Retina (tissue), 1 donor: Measurements from ENCODE around the gene FER.
"Not testable (repeated sequence)": the region's sequence is repeated elsewhere in the genome, so short reads cannot be mapped to it uniquely, and the experiment has no call there.

Source experiments
- DNase-seq: peaks from one replicate; pipeline ENCODE4 v3.0.0-alpha.2; 2016

The FER gene

DNA sequence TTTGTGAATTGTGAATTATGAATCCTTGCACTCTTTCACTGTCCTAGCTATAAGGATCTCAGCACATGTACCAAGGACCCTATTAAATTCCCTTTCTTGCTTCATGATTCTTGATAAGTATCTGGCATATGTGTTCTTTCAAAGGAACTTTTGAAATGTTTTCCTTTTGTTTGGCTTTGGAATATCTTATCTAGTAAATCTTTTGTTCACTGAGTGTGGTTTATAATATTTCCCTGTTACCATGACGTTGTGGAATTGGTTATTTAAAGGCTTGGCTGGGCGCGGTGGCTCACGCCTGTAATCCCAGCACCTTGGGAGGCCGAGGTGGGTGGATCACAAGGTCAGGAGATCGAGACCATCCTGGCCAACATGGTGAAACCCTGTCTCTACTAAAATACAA is 151.5 kb downstream of the FER start:
- DNase-seq, result not testable (repeated sequence)

DNA sequence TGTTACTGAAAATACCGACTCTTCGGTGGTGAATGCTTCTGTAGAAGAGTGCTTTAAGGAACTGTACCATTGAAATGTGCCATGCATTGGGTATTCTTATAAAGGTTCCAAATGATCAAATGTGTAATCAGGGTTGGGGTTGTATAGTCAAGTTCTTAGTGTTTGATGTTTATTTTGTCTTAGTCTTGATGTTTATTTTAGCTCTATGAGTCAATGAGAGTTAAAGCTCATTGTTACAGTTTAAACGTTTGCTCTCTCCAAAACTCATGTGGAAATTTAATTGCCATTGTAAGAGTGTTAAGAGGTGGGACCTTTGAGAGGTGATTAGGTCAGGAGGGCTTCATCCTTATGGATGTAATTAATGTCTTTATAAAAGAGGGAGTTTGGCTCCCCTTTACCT is 153.0 kb downstream of the FER start:
- DNase-seq, result no peak

DNA sequence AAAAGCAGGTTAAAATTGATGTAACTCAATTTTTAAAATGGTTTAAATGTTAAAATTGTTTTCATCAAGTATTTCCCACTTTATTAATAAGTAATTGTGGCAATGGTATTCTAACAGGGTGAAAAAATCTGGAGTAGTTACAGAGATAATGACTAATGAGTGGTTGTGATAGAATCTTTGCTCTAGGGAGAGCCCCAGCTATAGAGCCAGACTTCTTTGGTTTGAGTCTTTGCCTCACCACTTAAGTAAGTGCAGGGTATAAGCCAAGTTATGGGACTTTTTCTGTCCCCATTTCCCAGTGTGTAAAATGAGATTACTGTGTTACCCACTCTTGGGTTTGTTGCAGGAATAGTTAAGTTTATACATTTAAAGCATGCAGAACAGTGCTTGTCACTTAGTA is 158.1 kb downstream of the FER start:
- no peak for DNase-seq

DNA sequence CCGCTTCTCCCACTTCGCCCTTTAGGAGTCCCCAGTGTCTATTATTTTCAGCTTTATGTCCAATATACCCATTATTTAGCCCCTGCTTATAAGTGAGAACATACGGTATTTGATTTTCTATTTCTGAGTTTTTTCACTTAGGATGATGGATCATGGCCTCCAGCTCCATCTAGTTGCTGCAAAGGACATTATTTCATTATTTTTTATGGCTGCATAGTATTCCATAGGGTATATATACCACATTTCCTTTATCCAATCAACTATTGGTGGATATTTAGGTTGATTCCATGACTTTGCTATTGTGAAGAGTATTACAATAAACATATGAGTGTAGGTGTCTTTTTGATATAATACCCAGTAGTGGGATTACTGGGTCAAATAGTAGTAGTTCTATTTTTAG is 162.9 kb downstream of the FER start:
- DNase-seq, result no peak

DNA sequence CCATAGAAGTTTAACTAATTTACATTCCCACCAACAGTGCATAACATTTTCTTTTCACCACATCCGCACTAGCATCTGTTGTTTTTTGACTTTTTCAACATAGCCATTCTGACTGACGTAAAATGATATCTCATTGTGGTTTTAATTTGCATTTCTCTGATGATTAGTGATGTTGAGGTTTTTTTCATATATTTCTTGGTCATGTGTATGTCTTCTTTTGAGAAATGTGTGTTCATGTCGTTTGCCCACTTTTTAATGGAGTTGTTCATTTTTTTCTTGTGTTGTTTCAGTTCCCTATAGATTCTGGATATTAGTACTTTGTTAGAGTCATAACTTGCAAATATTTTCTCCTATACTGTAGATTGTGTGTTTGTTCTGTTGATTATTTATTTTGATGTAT is 163.4 kb downstream of the FER start:
- no peak for DNase-seq

DNA sequence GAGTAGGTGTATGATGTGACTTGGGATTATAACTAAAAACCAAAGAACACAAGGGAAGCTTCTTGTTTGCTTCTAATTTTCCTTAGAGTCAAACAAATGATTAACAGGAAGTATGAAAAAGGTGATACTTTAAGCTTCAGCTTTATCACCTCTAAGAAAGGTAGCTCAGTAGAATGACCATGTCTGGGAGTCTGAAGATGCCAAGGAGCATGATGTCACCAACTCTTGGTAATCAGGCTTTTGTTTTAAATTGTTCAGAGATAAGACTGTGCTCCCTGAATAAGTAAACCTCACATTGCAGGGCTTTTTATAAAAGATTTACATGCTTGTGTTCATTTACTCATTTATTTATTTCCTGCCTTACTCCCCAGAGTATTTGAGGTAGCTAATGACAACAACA is 169.9 kb downstream of the FER start:
- DNase-seq, result no peak

DNA sequence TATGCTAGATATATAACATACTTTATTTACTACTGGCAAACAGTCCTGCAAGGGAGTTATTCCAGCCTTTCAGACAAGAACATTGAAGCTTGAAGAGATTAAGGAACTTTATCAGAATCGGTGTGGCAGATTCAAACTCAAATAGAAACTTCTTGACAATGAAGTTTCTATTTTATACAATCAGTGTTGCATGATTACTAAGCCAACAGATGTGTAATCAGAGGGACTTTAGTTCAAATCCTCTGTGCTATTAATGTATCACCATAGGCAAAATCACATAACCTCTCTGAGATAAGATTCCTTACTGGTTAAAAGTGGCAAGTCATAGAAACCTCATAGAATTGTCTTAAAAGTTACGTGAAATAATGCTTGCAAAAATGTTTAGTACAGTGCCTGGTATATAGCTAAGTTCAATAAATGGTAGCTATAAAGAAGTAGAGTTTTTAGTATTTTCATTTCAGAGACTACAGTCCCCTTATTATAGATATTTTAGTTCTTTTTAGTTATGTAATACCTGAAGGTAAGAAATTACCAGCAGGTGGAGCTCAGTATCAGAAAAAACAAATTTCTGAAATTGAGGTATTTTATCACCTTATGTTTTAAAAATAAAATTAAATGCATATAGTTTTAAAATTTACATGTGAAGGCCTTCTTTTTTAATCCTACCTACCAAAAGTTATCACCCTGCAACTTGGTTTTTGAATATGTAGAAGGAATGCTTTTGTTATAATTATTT is 172.1 kb downstream of the FER start:
- DNase-seq, result no peak

DNA sequence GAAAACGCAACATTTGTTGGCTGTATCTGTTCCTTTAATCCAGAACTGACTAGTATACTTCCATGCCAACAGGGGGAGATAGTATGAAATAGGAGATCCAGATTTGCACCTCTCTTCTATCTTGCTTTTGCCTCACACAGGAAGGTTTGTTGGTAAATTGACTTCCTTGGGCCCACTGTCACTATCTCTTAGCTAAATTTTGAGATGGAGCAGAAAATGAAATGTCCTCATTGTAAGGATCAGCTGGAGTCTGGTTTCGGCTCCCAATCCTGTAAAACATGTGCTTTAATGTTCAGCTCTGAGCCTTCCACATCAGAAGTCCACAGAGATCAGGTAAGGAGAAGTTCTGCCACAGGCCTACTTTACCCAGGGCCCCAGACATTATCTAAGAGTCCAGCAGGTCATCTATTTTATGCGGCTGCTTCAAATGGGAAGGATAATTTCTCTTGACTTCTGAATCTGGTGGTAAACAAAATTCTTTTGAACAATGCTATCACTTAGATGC is 176.8 kb downstream of the FER start:
- no peak for DNase-seq

DNA sequence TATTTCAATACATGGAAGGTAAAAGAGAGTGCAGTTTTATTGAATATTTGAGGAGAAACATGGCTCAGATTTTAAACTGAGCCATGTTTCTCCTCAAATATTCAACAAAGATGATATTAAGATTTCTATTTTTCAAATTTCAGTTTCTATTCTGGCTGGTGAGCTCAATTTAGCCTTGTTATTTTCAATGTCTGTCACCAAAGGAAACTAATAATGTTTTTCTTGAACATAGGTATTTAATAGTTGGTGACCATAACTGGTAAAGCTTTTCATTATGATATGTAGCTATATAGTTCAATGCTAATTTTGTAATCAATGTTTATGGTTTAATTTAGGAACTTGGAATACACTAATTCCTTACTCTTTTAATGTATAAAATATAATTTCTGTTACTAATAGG is 177.4 kb downstream of the FER start:
- no peak for DNase-seq

DNA sequence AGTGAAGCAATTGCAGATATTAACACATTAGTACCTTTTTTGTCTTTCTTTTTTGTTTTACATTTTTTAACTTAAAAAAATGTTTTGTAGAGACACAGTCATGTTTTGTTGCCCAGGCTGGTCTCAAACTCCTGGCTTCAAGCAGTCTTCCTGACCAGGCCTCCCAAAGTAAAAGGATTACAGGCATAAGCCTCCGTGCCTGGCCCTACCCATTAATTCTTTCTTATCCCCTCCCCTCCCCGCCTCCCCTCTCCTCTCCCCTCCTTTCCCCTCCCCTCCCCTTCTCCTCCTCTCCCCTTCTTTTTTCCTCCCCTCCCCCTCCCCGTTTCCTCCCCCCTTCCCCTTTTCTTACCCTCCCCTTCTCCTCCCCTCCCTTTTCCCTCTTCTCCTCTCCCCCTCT is 182.4 kb downstream of the FER start:
- no peak for DNase-seq

DNA sequence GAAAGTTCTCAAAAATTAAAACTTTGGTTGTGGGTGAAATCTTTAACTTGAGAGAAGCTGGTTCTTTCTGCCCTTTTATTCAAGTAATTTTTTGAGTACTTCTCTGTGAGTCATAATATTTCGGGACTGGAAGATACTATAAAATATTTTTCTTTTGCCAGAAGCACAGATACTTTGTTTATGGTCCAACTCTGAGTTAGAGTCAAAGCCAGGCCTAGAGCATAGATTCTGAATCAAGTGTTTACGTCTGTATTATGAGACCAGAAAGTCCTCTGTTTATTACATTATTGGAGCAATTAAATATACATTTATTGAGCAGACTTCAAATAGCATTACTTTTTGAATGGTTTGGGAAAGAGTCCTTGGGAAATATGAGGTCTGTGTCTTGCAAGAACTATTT is 187.9 kb downstream of the FER start:
- no peak for DNase-seq

DNA sequence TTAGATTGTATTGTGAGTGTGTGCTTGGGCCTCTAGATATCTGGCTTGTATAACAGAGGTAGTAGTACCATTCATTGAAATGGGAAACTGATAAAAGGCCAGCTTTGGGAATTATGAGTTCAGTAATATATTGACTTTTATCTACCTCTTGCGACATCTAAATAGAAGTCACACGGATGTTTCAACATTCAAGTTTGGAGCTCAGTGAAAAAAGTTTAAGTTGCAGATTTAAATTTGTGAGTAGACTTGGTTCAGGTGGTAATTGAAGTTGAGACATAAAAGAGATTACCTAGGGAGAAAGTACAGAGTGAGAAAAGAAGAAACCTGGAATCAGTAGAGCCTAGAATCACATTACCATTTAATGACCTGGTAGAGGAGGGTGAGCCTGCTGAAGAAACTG is 189.5 kb downstream of the FER start:
- no peak for DNase-seq

DNA sequence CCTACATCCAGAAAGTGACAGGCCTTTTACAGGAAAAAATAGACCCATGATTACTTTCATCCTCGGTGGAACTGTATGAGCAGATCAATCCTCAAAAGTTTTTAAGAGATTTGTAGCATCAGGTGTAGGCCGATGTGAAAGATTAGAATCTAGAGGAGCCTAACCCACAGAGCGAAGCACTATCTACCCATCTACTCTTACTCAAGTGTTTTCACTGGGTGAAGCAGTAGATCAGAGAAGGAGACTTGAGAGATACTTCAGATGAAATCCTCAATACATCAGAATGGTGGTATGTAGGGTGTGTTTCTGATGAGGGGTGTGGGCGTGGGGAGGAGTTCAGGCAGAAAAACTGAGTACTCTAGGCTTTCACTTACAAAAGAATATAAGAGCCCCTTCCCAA is 192.8 kb downstream of the FER start:
- no peak for DNase-seq

DNA sequence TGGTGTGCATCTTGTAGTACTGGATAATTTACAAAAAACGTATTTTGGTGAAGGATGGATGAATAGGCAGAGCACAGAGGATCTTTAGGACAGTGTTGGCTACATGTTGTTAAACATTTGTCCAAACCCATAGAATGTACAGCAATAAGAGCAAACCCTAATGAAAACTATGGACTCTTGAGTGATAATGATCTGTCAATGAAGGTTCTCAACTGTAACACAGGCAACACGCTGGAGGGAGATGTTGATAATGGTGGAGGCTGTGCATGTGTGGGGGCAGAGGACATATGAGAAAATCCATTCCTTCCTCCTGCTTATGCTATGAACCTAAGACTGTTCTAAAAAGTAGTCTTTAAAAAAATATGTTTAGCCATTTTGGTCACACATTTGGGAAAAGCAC is 194.0 kb downstream of the FER start:
- DNase-seq, result no peak

DNA sequence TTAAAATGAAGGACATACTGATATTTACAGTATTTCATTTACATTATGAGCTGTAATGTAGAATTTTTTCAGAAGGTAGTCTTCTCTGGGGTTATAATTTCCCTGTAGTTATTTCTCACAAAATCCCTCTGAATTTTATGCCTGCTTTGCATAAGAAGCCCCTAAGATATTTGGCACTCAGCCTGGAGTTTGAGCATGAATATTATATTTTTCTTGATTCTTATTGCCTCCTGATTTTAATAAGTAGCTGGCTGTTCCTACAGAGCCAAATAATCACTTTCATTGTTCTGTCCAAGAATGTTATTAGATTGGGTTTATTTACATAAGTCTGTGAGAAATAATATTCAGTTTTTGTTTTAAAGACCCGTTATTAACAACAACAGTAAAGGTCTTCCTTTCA is 195.0 kb downstream of the FER start:
- DNase-seq, result no peak

DNA sequence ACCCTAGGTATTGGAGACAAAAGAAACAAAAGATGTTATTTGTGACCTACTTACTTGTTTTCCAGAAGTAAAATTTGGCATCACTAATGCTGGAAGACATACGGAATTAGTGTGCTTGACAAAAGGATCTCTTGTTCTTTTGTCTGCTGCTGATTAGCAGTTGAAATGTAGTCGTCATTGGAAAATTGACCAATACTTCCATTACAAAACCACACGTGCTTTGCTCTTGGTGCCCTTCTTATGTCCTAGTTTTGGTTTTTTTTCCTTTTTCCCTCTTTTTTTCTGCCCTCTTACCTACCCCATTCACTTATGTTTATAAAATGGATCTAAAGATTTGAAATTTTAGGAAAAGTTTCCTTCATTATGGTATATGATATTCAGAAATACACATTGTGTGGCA is 197.4 kb downstream of the FER start:
- DNase-seq, result no peak

DNA sequence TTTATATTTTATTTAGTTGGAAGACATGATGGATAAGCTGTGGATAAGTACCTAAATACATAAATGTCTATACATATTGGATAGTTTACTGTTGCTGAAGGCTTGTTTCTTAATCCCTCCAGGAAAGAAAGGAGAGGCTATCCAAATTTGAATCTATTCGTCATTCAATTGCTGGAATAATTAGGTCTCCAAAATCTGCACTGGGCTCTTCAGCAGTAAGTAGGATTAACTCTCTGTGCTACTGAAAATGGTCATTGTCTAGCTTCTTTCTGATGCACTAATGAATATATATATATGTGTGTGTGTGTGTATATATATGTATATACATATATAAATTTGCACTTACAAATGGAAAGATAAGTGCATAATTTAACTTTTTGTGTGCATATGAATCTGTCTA is 198.3 kb downstream of the FER start:
- DNase-seq, result no peak

DNA sequence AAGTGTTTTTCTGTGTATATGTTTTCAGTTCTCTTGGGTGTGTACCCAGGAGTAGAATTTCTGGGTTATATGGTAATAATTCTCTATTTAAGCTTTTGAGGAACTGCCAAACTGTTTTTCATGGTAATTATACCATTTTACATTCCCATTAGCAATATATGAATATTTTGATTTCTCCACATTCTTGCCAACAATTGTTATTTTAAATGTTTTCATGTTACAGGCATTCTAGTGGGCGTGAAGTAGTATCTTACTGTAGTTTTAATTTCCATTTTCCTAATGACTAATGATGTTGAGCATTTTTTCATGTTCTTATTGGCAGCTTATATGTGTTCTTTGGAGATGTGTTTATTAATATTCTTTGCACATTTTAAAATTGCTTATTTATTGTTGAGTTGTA is 199.5 kb downstream of the FER start:
- DNase-seq, result no peak

DNA sequence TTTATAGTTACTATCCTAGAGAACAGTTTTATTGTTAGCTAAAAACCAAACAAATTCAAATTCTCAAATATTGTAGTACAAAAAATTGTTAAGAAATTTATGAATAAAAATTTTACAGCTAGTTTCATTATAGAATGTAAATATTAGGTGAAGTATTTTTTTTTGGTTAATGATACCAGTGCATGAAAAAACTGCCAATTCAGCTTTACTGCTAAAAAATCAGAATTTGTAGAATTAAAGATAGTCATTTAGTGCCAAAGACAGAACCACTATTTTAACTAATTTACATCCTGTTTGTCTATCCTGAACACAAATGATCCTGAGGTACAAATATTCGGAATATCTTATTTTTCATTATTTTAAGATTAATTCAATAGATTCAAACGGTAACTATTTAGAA is 202.6 kb downstream of the FER start:
- no peak for DNase-seq

DNA sequence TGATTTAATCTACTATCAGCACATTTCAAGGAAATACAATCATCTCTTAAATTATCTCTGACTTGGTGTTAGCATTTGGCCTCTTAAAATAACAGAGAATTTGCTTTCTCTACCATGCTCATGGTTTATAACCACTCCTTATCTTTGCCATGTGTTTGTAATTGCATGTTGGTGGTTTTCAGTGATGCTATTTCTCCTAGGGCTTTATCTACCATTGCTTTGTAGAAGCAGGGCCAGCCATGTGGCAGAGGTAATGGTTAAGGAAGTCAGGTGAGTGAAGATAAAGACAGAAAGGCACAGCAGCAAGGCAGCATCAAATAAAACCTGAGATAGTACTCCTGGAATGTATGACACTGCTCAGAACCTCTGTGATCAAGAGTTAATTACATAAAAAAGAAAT is 206.2 kb downstream of the FER start:
- no peak for DNase-seq

DNA sequence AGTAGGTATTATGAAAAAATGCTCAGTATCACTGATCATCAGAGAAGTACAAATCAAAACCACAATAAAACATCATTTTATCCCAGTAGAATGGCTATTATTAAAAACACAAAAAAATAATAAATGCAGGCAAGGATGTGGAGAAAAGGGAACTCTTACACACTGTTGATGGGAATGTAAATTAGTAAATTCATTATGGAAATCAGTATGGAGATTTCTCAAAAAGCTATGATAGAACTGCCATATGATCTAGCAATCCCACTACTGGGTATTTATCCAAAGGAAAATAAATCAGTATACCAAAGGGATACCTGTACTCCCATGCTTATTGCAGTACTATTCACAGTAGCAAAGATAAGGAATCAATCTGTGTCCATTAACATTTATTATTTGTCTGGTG is 209.6 kb downstream of the FER start:
- DNase-seq, result no peak

DNA sequence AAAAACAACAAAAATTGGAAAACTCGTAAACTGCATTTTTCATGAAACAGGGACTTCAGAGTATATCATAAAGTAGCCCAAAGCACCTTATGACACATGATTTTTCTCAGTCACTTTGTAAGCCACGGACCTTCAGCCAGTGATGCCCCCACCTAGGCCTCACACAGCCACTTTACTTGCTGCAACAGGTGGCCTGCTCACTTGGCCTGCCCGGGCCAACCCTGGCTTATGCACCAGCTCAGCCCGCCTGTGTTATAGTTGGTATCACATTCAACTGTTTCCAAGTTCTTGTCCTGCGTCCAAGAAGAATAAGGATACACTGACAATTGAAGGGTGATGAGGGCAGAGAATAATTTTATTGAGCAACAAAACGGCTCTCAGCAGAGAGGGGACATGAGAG is 219.2 kb downstream of the FER start:
- DNase-seq, result no peak

DNA sequence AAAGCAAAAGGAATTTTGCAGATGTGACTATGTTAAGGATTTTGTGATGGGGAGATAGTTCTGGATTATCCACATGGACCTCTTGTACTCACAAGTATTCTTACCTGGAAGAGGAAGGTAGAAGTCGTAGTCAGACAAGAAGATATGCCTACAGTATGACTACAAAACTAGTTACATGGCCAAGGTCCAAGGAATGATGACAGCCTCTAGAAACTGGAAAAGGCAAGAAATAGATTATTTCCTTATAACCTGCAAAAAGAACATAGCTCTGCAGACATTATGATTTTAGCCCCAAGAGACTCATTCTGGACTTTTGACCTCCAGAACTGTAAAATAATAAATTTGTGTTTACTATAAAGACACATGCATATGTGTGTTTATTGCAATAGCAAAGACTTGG is 226.9 kb downstream of the FER start:
- DNase-seq, result no peak

DNA sequence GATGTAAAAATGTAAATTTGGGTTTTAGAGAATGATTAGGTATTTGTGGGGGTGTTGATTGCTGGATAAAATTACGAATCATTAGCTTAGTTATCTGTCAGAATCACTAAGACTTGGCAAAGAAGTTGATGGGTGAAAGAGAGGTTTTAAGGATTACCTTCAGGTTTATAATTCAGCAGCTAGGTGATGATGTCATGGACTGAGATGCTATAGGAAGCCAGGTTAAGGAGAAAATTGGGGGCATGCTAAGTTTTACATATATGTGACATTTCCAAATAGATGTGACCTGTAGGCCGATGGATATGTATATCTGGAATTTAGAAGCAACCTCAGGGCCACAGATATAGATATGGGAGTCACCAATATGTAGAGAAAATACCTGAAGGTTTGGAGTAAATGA is 228.0 kb downstream of the FER start:
- no peak for DNase-seq

DNA sequence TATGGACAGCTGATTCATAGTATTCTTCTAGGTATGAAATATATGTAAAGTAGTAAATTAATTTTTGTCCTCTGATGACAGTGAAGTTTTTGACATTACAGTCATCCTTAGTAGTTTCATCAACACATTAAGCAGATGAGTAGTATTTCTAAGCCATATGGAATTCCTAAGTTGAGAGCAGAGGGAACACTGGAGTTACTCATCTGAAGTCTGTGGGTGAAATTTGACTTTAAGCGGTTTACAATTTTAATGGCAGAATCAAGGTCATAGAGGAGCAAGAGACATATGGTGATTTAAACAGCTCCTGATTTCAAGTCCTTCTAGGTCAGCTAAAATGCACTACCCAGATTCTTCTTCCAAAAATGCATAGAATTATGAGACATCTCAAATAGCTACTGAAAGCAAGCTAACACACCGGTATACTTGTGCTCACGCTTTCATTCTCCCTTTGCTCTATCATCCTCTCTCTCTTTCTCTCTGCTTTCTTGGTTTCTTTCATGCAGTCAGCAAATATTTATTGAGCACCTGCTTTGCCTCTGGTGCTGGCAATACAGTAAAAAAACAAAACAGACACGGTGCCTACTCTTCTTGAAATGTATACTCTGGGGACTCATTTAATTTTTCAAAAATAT is 235.9 kb downstream of the FER start:
- DNase-seq, result no peak
